GM19025 (cell line): Measurements from ENCODE around the gene PHAF1.
A peak's percentile ranks its signal among the peaks of the same experiment; 100 is the strongest.

Experiments used
- ATAC-seq: cut with Tn5 transposase; IDR thresholded peaks from one replicate; pipeline ENCODE4 v1.9.1; 2021; ENCODE audit warnings: mild to moderate bottlenecking, low read depth, moderate library complexity; ENCODE audit not compliant: unreplicated experiment

PHAF1 gene

DNA sequence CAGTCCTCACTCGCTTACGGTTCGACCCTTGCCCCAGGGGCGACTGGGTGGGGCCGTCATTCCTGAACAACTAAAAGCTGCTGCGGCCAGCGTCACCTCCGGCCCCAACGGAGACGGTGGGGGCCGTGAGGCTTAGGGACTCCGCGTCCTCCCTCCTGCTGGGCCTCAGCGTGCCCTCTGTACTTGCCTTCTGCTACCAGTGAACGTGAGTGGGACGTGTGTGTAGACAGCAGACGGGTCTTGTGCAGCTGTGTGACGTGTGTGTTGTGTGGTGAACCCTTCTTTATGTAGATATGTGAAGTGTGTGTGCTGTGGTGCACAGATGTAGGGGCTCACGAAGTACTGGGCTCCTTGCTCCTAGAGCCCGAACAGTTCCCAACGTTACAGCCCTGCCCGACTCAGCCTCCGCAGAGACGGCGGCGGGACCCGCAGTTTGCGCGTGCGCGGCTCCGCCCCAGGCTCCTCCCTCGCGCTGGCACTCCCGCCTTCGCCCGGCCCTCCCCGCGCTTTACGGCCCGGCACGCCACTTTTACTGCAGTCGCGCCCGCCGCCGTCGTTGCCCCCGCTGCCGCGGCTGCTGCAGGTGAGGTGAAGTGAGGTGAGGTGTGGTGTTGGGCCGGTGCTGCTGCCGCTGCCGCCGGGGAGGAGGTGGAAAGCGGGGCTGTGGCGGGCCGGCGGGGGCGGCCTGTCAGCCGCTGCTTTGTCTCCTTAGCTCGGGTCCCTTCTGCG is at the start of gene PHAF1:
Gene PHAF1 (plus strand): TSS at position 535 of the 729 bp plus-strand sequence. CDS start 235 bp downstream, outside the sequence.
- ATAC-seq: peak; percentile 91

DNA sequence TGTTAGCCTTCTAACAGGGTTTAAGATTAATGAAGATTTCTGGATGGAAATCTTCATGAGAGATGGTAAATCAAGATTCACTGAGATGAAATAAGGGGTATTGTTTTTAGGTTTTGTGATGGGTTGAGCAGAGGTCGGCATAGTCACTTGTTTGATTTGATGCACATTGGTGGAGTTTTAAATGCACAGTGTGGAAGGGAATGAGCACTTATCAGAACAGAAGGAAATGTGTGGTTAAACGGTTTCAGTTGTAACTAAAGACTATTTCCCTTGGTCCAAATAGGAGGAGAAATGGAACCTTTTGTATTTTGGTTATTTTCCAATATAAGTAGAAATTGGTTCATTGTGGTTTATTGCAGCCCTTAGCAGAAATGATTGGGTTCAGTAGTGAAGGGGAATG is 46.7 kb upstream of the PHAF1 start:
- no peak for ATAC-seq

DNA sequence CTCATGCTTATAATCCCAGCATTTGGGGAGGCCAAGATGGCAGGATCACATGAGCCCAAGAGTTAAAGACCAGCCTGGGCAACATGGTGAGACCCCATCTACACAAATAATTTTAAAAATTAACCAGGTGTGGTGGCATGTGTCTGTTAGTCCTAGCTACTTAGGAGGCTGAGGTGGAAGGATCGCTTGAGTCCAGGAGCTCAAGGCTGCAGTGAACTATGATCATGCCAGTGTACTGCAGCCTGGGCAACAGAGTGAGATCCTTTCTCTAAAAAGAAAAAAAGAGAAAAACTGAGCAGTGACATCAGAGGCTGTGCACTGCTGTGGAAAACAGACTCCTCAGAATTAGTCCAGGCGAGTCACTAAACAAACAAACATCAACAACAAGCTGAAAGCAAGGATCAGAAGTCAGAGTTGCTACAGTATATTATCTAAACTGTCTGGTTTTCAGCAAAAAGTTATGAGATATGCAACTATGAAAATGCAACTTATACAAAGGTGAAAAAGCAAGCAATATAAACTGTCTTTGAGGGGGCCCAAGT is 41.5 kb upstream of the PHAF1 start:
- no peak for ATAC-seq

DNA sequence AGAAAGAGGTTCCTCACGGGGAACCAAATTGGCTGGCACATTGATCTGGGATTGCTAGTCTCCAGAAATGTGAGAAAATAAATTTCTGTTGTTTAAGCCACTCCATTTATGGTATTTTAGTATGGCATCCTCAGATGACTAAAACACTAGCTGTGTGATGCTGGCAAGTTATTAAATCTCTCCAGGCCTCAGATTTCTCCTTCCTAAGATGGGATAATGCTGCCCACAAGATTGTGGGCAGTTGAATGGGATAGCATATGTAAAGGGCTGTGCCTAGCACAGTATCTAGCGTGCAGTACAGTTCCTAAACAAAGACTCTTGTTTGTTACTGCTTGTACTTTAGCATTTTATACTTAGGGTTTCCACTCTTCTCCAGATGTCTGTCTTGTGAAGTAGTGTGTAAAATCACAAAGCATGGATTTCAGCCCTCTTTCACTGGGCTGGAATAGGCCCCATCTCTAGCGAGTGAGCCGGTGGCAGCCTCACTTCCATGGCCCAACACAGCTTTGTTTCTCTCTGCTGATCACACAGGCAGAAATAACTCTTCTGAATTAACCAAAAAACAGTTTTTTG is 38.2 kb upstream of the PHAF1 start:
- no peak for ATAC-seq

DNA sequence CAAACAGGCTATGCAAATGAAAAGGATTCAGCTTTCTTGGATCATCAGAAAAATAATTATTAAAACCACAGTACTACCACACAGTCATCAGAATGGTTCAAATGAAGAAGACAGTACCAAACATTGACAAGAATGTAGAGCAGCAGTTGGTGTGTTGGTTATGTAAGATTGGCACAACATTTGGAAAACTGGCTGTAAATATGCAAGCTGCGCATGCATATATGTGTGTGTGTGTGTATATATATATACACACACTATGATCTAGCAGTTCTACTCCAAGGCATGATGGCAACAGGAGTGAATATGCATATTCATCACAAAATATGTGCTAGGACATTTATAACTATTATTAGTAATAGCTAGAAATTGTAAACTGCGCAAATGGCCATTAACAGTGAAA is 34.4 kb upstream of the PHAF1 start:
- no peak for ATAC-seq

DNA sequence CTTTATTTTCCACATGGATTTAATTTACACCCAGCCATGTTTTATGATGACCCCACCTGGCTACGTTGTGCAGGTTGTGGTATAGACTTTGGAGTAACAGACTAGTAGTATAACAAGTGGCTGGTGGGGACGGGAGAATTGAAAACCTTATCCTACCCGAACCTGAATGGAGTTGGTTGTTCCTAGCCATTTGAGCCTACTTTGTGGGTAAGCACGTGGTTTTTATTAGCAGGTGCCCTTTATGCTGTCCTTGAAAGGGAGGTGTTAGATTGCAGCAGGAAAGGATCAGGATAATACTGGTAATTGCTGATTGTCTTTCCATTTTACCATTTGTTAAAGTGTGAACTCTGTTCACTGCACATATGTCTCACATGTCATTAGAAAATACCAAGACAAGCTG is 31.9 kb upstream of the PHAF1 start:
- ATAC-seq: no peak

DNA sequence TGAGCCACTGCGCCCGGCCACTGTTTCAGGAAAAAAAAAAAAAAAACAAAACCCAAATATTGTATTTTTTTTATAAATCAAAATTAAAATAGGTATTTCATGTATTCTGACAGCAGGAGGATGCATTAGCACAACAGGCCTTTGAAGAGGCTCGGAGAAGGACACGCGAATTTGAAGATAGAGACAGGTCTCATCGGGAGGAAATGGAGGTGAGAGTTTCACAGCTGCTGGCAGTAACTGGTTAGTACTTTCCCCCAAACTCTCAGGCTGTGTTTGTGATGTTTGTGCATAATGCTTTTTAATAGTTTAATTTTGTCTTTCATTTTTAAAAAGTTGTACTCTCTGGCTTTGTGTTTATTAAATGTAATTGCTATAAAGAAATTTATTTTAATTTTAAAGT is 27.6 kb upstream of the PHAF1 start:
- no peak for ATAC-seq

DNA sequence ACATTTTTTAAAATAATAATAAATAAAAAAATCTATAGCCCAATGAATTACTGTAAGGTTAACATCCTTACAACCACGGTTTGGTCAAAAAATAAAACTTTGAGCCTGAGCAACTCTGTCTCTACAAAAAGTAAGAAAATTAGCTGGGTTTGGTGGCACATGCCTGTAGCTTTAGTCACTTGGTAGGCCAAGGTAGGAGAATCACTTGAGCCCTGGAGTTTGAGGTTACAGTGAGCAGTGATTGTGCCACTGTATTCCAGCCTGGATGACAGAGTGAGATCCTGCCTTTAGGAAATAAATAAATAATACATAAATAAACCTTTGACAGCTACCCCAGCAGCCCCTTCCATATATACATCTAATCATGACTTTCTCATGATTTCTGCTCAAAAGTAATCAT is 26.9 kb upstream of the PHAF1 start:
- ATAC-seq: no peak

DNA sequence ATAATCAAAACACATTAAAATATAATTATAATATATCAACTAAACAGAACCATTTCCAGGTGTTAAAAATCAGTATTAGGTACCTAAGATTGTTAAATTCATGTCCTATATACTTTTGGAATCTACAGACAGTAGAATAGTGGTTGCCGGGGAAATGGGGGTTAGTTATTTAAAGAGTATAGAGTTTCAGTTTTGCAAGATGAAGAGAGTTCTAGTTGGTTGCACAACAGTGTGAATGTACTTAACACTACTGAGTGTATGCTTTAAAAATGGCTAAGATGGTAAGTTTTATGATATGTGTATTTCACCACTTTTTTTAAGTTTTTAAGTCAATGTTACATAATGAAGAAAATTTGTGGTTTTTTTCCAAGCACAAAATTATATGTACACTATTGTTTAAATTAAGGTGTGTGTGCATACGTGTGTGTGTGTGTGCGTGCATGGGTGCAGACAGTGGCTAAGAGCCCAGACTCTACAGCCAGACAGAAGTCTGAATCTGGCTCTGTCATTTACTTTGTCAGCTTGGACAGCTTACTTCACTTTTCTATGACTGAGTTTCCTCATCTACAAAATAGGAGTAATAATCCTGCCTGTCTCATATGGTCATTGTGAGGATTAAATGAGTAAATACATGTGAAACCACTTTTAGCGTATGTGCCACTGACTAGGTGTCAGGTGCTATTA is 25.3 kb upstream of the PHAF1 start:
- ATAC-seq: no peak

DNA sequence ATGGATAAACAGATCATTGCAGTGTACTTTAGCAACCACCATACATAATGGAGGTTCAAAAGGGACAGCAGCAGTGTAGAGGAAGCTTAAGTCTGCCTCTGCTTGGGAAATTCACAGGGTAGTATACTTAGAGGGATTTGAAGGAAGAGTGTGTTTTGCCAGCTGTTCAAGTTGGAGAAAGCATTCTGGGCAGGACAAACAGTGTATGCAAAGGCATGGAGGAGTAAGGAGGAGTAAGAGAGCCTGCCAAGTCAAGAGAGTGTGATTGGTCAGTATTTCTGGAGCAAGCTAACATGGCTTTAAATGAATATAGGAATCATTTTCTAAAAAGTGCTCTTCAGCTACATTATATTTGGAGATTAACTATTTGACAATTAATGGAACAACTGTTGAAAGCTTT is 22.9 kb upstream of the PHAF1 start:
- ATAC-seq: no peak

DNA sequence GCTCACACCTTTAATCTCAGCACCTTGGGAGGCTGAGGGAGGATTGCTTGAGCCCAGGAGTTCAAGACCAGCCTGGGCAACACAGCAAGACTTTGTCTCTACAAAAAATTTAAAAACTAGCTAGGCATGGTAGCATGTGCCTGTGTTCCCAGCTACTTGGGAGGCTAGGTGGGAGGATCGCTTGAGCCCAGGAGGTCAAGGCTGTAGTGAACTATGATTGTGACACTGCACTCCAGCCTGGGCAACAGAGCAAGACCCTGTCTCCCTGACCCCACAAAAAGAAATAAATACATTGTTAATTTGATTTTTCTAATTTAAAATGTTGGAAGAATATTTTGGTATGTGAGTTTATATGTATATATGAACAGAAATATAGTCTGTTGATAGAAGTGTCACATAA is 22.4 kb upstream of the PHAF1 start:
- ATAC-seq: no peak

DNA sequence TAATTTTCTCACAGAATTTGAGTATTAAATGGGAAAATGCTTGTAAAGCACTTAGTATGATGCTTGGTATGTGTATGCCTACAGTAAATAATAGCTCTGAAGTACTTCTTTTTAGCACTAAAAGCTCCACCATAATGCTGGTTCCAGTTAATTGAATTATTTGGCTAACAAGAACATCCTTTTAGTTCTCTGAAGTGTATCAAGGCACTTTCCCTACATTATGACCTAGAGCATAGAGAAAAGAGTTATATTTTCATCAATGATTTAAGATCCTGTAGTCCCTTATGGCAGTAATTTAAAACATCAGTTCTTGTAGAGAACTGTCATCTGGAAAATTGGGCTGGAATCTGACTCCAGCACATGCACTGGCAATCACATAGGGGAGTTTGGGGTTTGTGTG is 21.9 kb upstream of the PHAF1 start:
- no peak for ATAC-seq

DNA sequence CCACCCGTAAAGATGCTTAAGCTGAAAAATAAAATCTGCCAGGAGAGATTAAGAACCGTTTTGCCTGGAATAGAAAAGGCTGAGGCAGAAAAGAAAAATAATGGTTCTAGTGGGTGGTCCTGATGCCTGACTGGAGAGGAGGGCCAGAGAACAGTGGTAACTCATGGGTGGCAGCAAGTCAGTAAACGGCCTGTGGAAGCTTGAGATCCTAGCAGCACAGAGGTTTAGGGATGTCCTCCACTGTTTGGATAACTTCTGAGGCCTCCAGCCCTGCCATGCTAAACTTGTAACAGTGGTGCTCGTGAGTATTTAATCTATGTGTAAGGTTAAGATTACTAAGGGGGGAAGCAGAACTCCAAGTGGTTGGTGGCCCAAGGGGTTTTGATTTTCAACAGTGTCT is 21.2 kb upstream of the PHAF1 start:
- ATAC-seq: no peak

DNA sequence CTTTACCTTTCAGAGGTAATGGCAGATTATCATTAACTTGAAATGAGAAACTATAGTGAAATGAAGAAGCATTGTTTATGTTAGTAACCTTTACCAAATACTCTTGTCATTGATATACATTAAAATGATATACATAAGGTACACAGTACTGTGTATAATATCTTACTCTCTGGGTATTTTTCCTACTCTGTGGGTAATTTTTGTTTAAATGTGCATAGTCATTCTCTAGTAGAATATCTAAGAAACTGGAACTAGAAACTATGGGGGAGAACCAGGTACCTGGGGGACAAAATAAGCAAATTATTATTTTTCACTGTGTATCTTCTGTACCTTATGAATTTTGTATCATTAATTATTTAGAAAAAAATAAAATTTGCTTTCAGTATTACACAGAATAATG is 20.6 kb upstream of the PHAF1 start:
- ATAC-seq: no peak

DNA sequence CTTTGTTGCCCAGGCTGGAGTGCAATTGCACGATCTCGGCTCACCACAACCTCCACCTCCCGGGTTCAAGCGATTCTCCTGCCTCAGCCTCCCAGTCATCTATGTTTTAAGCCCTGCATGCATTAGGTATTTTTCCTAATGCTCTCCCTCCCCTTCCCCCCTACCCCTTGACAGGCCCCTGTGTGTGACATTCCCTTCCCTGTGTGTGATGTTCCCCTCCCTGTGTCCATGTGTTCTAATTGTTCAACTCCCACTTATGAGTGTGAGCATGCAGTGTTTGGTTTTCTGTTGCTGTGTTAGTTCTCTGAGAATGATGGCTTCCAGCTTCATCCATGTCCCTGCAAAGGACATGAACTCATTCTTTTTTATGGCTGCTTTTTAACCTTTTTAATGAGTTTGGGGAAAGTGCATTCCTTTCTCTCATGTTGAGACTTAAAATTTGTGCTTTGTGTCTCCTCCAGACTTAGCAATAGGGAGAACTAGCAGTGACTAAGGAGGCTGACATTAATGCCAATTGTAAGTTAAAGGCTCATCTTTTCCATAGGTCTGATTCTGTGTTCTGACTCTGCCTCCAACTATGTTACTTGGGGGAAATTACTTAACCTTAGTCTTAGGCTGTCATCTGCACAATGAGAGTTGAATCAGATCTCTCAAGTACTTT is 17.7 kb upstream of the PHAF1 start:
- no peak for ATAC-seq

DNA sequence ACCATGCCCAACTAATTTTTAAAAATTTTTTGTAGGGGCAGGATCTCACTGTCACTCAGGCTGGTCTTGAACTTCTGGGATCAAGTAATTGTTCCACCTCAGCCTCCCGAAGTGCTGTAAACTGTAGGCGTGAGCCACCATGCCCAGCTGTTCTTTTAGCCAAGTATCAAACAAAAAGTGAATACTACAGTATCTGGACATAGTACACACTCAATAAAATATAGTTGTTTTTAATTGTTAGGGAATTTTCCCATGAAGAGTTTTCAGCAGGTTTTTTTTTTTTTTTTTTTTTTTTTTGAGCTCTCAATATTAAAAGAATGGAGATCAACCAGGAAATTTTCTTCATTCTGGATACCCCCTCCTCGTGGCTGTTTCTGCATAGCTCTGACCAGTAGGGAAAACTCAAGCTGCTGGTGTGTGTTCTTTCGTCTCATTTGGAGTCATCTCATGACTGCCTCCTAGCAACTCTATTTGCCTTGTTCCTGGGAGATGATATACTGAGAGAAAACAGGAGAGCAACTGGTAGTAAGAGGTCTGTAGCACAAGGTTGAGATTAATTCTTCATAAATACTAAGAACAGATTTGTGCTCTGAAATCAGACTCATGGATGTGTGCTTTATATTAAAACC is 16.5 kb upstream of the PHAF1 start:
- no peak for ATAC-seq

DNA sequence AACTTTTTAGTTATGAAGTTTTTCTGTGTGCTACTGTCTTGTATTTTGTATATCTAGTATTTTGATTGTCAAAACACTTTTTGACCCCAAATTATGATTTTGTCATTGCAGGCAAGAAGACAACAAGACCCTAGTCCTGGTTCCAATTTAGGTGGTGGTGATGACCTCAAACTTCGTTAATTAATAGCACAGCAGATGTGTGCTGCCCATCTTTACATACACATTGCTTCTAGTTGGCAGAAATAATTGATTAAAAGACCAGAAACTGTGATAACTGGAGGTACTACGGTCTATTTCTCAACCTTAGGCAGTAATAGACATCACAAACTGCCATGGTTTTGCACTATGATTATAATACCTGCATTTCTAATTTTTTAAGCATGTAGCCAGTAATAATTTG is 11.1 kb upstream of the PHAF1 start:
- no peak for ATAC-seq

DNA sequence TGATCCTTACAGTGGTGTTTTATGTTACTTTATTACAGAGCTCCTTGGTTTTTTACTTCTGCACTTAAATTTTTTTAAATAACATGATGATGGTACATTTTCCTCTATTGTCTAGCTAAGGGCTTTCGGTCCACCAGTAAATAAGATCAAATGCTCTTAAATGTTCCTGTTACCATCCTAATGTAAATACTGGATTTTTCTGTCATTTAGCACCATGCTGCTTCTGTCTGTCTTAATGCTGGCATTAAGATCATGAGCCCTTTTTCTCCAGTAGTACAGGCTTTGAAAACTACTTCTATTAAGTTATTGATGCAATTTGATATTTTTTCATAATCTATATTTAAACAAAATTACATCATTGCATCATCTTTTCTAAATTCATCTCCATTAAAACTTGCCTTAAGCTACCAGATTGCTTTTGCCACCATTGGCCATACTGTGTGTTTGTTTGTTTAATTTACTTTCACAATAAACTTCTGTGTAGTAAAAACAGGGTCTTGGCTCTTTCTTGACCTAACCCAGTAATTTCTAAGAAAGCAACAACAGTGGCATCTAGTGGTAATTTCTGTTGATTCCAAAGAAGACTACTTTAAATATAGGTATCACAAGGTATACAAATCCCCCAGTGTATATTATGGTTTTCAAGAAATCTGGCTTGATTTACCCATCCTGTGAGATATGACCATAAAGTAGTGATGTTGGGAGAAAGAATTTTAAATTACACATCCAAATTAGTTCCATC is 9.0 kb upstream of the PHAF1 start:
- ATAC-seq: no peak

DNA sequence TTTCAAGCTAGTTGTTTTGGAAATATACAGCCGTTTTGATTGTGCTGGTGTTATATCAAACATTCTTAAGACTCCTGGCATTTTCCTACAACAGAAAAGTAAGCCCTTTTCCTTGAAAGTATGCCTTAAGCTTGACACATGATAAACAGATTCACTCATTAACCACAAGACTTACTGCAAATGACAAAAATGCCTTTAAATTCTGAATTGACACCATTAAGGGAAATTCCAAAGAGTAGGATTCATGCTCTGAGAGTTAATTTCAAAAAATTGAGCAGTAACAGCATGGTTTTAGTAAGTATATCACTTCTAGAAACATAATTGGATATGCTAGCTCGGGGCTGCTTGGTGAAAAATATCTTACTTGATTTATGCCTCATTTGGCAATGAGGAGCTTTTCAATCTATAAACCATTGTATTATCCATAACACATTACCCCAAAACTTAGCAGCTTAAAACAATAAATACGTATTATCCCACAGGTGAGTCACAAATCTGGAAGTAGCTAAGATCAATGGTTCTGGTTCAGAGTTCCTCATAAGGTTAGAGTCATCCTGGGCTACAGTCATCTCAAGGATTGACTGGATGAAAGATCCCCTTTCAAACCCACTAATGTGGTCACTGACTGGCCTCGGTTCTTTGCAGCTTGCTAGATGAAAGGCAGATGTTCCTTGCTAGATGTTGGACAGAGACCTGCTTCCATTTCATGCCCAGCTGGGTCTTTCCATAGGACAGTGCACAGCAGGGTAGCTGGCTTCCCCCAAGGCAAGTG is 8.2 kb upstream of the PHAF1 start:
- ATAC-seq: no peak
